Amniotic epithelial cell (primary cell): ENCODE measurements around the gene CMIP.
"Not testable (repeated sequence)": the region's sequence is repeated elsewhere in the genome, so short reads cannot be mapped to it uniquely, and the experiment has no call there.

Source experiments
- DNase-seq: peaks from one replicate; pipeline ENCODE4 v3.0.0-alpha.2; 2010; ENCODE audit warnings: low read depth

The CMIP gene

GRCh38 chr16:81444448-81445121 is at the start of gene CMIP:
CMIP (plus strand) TSS chr16:81444808.
- peak; percentile 63 for DNase-seq

DNA sequence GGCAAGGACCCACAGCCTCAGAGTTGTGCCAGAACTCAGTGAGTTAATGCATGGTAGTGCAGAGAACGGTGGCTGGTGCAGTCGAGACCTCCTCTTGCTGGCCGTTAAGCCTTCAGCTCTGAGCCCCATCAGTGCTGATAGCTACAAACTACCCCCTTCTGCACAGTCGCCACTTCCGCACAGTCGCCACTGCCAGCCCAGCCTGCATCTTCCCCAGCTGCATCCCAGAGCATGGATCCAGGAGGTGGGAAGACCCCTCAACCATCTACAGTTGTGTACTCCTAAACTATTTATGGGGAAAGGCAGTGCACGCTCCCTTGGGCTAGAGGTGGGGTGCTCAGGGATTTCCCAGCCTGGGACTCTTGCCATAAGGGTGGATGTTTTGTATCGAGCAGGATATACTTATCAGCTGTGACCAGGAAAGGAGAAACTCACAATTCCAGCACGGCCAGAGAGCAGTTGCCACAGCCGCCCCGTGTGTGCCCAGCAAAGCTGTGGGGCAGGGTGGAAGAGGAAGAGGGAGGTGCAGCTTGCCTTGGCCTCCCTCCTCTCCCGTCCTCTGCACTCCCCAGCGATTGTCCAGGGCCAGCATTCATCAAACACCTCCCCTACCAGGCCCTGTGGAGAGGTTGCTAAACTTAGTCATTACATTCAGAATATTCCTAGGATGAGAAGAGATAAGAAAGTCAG is 49.5 kb upstream of the CMIP start:
- peak; percentile 80 for DNase-seq

GRCh38 chr16:81397058-81397878 is 47.3 kb upstream of the CMIP start:
- no peak for DNase-seq

DNA sequence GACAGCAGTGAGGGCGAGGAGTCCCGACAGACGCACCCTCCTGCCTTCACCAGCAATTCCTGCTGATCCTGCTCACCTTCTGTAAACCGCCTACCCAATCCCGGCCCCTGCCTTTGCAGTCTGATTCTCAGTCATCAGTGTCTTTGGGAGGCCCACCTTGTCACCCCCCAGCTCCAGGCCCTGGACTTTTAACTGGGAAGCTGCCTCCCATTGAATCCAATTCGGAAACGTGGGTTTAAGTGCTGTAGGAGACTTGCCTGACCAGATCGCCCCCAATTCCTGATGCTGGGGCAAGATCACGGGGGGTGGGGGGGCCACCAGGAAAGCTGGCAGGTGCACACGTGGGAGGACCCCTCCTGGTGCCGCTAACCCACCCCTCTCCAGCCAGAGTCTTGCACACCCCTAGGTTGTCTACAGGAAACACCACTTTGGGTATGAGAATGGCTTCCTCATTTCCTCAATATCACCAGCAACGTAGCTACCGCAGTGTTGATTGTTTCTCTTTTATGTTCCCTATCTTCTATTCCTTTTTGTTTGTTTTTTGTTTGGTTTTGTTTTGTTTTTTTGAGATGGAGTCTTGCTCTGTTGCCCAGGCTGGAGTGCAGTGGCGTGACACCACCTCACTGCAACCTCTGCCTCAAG is 46.6 kb upstream of the CMIP start:
- DNase-seq = no peak

- DNase-seq = no peak
Measured at GRCh38 chr16:81399909-81400308, 44.7 kb upstream of the CMIP start.

DNA sequence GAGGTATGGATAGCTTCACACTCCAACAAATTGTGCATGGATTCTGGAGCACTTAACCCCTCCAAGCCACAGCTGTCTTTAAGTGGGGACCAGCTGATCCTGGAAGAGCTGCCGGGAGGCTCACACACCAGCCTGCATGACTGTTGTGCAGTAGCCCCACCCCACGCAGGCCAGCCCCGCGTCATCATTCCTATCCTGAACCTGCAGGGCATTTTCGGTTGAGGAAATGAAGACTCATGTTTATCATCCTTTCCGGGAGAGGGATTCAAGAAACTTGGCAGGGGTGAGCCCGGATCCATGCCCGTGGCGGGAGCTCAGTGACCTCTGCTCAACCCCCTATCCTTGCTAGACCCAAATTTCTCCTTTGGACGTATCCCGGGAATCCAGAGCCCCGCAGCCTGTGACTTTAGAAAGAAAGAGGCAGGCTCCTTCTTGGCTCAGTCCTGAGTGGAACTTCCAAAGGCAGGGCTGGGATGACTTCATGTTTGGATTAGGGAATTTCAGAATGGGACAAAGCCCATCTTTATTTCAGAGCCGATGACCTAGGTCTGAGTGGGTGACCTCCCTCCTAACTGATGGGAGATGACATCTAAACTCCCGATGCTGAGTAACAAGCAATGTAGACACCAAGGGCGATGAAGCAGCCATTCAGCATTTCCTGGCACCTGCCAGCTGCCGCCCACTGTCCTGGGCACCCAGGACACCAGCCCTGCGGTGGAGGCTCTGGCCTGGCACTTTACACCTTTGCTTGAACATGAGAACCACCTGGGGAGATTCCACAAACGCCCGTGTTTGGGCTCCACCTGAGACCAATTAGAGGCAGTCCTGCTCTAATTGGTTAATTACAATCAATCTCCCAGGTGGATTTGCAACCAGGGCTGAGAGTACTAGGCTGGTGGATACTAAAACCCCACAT is 43.3 kb upstream of the CMIP start:
- peak; percentile 7 for DNase-seq

DNA sequence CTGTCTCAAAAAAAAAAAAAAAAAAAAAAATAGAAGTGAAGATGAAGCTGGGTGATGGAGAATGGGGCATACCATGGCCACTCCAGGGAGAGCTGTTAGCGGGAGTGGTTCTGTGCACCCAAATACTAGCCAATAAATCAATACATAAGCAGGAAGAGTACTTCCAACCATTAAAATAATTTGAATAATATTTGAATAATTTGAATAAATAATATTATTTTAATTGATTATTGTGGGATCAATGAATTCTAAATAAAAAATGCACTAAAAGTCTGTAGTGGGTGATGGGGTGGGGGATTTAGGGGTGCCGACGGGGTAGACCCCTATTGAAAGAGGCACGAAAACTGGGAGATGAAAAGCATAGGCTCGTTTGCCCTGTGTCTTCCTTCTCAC is 41.4 kb upstream of the CMIP start:
- DNase-seq = no peak

- DNase-seq = peak; percentile 33
Measured at GRCh38 chr16:81403601-81404391, 40.8 kb upstream of the CMIP start.

DNA sequence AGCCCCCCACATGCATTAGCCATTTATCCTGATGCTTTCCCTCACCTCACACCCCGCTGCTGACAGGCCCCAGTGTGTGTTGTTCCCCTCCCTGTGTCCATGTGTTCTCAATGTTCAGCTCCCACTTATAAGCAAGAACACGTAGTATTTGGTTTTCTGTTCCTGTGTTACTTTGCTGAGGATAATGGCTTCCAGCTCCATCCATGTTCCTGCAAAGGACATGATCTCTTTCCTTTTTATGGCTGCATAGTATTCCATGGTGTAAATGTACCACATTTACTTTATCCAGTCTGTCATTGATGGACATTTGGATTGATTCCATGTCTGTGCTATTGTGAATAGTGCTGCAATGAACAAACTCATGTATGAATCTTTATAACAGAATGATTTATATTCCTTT is 39.6 kb upstream of the CMIP start:
- not testable (repeated sequence) for DNase-seq

DNA sequence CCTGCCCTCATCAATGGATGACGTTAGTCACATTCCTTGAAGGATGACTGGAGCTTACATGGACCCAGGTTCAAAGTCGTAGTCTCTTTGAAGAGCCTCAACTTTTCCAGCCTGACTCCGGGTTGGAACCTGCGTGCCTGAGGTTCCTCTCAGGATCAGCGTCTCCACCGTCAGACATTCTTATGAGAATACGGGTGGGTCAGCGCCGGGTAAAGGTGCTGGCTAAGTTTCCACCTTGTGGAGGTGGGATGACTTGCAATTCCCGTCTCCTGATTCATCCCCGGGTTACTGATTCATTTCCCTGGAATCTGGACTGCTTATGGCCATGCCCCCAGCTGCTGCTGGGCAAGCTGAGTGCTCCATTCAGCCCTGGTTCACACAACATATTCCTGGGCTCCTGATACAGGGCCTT is 38.9 kb upstream of the CMIP start:
- DNase-seq = peak; percentile 91

- no peak for DNase-seq
Measured at GRCh38 chr16:81408409-81408950, 36.1 kb upstream of the CMIP start.

DNA sequence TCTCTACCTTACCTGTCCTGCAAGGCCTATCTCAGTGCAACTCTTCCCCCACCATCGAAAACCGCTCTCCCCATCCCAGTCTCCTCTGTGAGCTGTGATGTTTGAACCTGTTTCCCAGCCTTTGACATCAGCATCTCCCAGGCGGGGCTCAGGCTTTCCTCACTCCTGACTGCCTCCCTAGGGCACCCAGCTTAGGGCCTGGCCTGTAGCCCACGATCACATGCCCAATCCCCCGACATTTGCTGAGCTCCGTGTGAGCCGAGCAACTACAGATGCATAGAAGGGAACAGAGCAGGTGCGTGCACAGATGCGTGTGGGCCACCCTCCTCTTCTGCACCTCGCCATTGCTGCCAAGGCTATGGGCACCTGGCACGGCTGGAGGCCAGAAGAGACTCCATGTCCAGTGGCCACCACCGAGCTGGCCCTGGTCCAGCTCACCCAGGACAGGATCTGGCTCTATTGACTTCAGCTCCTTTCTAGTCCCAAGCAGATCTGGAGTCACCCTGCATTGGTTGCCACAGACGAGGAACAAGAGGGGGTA is 35.5 kb upstream of the CMIP start:
- no peak for DNase-seq

- DNase-seq = no peak
Measured at GRCh38 chr16:81410643-81411293, 33.8 kb upstream of the CMIP start.

DNA sequence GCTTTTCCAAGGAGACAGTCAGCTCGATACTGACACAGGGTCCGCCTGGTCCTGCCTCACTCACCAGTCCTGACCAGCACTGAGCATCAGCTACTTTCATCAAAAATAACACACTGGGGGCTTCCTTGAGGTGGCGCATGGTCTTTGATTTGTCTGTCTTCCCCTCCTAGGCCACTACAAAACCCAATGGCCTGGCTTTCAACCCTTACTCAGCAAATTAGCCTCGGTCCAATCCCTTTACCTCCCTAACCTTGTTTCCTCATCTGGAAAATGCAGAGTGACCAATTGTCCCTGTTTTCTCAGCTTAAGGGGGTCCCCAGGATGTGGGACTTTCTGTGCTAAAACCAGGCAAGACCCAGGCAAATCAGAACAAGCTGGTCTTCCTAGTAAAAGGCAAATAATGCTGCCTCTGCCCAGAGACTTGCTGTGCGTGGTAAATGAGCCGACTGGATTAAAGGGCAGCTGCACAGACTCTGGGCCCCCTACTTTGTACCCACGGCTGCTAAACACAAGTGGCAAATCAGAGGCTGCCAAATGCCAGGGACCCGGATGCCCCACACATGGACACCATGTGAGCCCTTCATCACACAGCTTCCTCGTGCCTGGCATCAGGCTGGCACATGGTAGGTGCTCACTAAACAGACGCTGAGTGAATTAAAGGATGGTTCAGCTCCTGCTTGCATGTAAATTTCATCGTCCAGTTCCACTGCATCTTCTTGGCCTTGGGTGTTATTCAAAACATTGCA is 31.2 kb upstream of the CMIP start:
- DNase-seq = no peak

- no peak for DNase-seq
Measured at GRCh38 chr16:81415751-81416150, 28.9 kb upstream of the CMIP start.

GRCh38 chr16:81416749-81417148 is 27.9 kb upstream of the CMIP start:
- no peak for DNase-seq

- no peak for DNase-seq
Measured at GRCh38 chr16:81417210-81417609, 27.4 kb upstream of the CMIP start.

- DNase-seq = no peak
Measured at GRCh38 chr16:81419806-81420205, 24.8 kb upstream of the CMIP start.

- DNase-seq = no peak
Measured at GRCh38 chr16:81421126-81421525, 23.5 kb upstream of the CMIP start.
